ENCODE results near the gene DMD.

GRCh38 chrX:32873786-32874185 lies 337.6 kb downstream of the DMD start:
- TF ChIP-seq CTCF (IDR thresholded peaks at IDR 0.05): no peak
- TF ChIP-seq EP300 (IDR thresholded peaks at IDR 0.05): no peak
- no peak for TF ChIP-seq ZFP36 (IDR thresholded peaks at IDR 0.05; ENCODE audit: borderline replicate concordance, partially characterized antibody)
- TF ChIP-seq MAZ (IDR thresholded peaks at IDR 0.05; ENCODE audit: borderline replicate concordance, low read depth, low read length): no peak
- TF ChIP-seq RCOR1 (IDR thresholded peaks at IDR 0.05; ENCODE audit: low read depth, low read length): no peak
- no peak for TF ChIP-seq MAFK (IDR thresholded peaks at IDR 0.05; ENCODE audit: partially characterized antibody)
- TF ChIP-seq, protein P1, sequence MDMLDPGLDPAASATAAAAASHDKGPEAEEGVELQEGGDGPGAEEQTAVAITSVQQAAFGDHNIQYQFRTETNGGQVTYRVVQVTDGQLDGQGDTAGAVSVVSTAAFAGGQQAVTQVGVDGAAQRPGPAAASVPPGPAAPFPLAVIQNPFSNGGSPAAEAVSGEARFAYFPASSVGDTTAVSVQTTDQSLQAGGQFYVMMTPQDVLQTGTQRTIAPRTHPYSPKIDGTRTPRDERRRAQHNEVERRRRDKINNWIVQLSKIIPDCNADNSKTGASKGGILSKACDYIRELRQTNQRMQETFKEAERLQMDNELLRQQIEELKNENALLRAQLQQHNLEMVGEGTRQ (IDR thresholded peaks at IDR 0.05): no peak

Data from A549 (cell line).